Kidney (tissue), 14 donors: ENCODE results near the gene FYB1. TPM values are rescaled to one million over a fixed set of nuclear protein-coding genes. Genes with fewer than 3 reads are reported as not detected.

Experiments
- DNase-seq, 5 donors: peaks; one replicate each; pipeline ENCODE4 v3.0.0-alpha.2; 2013 to 2020
- FAIRE-seq: peaks from 2 replicates; lab custom pipeline; 2012; peaks lifted over from hg19 to GRCh38; lab: Jason Lieb, UNC
- H3K27ac ChIP-seq, 2 donors: one replicate each; pipeline ENCODE4 v1.7.0; 2013; ENCODE audit warnings: low read depth in 2 of 2, low read length in 2 of 2, inconsistent platforms in 1 of 2
- H3K27me3 ChIP-seq: one replicate; pipeline ENCODE4 v1.7.1; 2013; ENCODE audit warnings: low read length, inconsistent platforms; ENCODE audit not compliant: control insufficient read depth, insufficient read depth
- H3K36me3 ChIP-seq, 3 donors: one replicate each; pipeline versions ENCODE4 v1.7.0 to v1.7.1; 2013; ENCODE audit warnings: low read length in 3 of 3, control low read depth in 1 of 3, inconsistent platforms in 1 of 3; ENCODE audit not compliant: insufficient read depth in 3 of 3, control insufficient read depth in 2 of 3
- H3K4me1 ChIP-seq, 3 donors: one replicate each; pipeline versions ENCODE4 v1.7.0 to v1.7.1; 2013; ENCODE audit warnings: low read length in 3 of 3, inconsistent platforms in 1 of 3, low read depth in 1 of 3; ENCODE audit not compliant: control insufficient read depth in 2 of 3, insufficient read depth in 2 of 3
- H3K4me3 ChIP-seq, 3 donors: one replicate each; pipeline versions ENCODE4 v1.7.0 to v1.8.1; 2013; ENCODE audit warnings: low read length in 3 of 3, control low read depth in 1 of 3, inconsistent platforms in 1 of 3
- H3K9ac ChIP-seq, 3 donors: one replicate each; pipeline versions ENCODE4 v1.7.0 to v1.7.1; 2013; ENCODE audit warnings: low read length in 3 of 3, control low read depth in 1 of 3, inconsistent platforms in 1 of 3
- H3K9me3 ChIP-seq, 3 donors: one replicate each; pipeline versions ENCODE4 v1.7.0 to v1.7.1; 2013; ENCODE audit warnings: low read length in 3 of 3, control low read depth in 1 of 3, inconsistent platforms in 1 of 3; ENCODE audit not compliant: control insufficient read depth in 2 of 3, insufficient read depth in 1 of 3
- intact Hi-C: fragments of 100-400 bp; cut with DNase I; formaldehyde crosslinking; loops from one replicate; pipeline ENCODE4 v1.11.1; 2022
- polyA plus RNA-seq: library from polyadenylated mRNA; stranded (reverse); fragments of 350-450 nt; fragmentation: Illumina TruSeq; extraction: RNeasy Lipid Tissue Mini Kit (QIAGEN cat#74804); gene quantifications from one replicate; pipeline ENCODE4 v1.2.3, GENCODE V29; 2014; ENCODE audit warnings: low read depth, low replicate concordance; ENCODE audit not compliant: insufficient read depth
- total RNA-seq: library from RNA; stranded (reverse); fragmentation: NEBNext Ultra II Directional; extraction: Animal tissue kit (Norgen Biotek cat#: 25700); gene quantifications from one replicate; pipeline ENCODE4 v1.2.1, GENCODE V29; 2021
- TF ChIP-seq, protein P1 (sequence below): IDR thresholded peaks from 3 replicates; pipeline ENCODE4 v1.5.1; 2012; ENCODE audit warnings: mild to moderate bottlenecking, moderate library complexity, borderline replicate concordance; ENCODE audit not compliant: insufficient read depth; ENCODE audit errors: extremely low read depth
- donor health status: control.
- donor health status: control.
- donor health status: control.
- donor health status: control.
- donor health status: control.
- donor health status: DM: yes; HTN: yes; CAD: no.
- donor health status: Normal renal cell carcinoma (clear cell type).

FYB1 gene
- total and polyA plus RNA-seq, 2 donors from 2014 or later: 2.3 to 53.7 TPM

DNA sequence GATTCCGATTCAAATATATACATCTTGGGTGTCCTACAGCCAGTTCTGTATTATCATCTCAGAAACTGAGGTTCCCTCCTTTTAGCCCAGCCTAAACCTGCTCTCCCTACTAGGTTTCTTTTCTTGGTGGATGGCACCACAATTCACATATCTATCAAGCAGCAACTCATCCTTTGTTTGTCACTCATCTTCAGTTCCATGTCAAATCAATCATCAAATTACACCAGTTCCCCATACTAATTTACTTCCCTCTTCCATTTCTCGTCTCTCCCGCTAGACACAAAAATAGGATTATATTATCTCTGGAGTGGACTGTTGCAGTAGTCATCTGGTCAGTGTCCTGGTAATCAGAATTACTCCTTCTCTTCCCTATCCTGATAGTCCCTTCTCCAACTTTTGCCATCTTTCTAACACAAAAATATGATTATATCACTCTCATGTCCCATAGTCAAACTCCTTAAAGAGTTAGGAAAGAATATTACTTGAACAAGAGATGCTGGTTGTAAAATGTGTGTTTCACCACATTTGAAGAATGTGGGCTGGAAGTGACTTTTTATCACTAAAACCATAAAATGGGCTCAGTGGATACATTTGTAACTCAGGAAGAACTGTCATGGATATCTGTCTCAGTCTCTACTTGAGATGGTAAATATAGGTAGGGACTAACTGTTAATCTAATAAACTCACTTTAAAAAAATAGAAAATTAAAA lies 76.1 kb downstream of the FYB1 start:
- no peaks in the 10 kb centered on the region for H3K36me3 ChIP-seq
- DNase-seq: no peak
- H3K4me1 ChIP-seq: no peaks in the 10 kb centered on the region
- no peak for FAIRE-seq
- H3K27ac ChIP-seq: no peak overlapping the region
- H3K27me3 ChIP-seq: no peaks in the 10 kb centered on the region
- H3K9me3 ChIP-seq: no peaks in the 10 kb centered on the region
- H3K4me3 ChIP-seq: no peak overlapping the region
- intact Hi-C loops: no loop called here
- TF ChIP-seq, protein P1, sequence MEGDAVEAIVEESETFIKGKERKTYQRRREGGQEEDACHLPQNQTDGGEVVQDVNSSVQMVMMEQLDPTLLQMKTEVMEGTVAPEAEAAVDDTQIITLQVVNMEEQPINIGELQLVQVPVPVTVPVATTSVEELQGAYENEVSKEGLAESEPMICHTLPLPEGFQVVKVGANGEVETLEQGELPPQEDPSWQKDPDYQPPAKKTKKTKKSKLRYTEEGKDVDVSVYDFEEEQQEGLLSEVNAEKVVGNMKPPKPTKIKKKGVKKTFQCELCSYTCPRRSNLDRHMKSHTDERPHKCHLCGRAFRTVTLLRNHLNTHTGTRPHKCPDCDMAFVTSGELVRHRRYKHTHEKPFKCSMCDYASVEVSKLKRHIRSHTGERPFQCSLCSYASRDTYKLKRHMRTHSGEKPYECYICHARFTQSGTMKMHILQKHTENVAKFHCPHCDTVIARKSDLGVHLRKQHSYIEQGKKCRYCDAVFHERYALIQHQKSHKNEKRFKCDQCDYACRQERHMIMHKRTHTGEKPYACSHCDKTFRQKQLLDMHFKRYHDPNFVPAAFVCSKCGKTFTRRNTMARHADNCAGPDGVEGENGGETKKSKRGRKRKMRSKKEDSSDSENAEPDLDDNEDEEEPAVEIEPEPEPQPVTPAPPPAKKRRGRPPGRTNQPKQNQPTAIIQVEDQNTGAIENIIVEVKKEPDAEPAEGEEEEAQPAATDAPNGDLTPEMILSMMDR: no peak
- no peak overlapping the region for H3K9ac ChIP-seq

DNA sequence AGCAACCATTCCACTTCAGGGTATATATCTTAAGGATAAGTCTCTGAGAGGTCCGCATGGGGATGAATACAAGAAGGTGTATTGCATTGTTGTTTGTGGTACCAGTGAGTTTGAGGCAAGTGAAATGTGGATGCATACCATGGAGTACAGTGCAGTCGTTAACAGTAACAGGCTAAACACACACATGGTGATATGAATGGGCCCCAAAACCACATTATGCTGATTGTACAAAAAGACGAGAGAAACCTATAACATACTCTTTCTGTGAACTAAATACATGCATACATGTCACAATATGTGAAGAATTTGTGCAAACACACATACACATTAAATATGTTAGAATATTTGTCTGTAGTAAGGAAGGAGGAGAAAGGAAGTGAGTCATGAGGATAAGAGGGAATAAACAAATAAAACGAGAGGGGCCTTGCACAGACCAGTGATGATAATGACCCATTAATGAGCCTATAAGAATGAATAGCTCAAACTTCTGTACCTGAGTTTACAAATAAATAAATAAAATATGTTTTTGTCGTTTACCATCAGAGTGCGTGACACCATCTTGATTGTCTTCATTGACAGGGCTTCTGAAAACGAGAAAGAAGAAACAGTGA lies 78.7 kb downstream of the FYB1 start:
- TF ChIP-seq, protein P1: no peak
- no peak overlapping the region for H3K4me3 ChIP-seq
- H3K9me3 ChIP-seq: no peaks in the 10 kb centered on the region
- no peak overlapping the region for H3K27ac ChIP-seq
- DNase-seq: no peak
- no peaks in the 10 kb centered on the region for H3K27me3 ChIP-seq
- intact Hi-C loops: no loop called here
- no peak overlapping the region for H3K9ac ChIP-seq
- no peak for FAIRE-seq
- no peaks in the 10 kb centered on the region for H3K4me1 ChIP-seq
- no peaks in the 10 kb centered on the region for H3K36me3 ChIP-seq

DNA sequence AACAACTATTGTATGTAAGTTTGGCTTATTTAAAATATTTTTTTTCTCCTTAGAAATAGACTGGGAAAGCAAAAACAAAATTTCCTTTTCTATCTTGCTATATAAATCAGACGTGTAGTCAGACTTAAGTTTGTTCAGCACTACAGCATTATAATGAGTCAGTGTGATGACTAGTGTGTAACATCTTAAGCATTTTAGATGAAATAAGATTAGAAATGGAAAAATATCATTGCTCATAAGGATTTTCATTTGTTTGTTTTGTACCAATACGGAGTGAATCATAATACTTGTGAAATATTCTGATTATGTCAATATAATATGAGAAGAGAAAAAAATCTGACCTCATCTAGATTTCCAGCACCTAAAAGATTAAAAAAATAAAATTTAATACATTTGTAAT lies 80.5 kb downstream of the FYB1 start:
- no peak overlapping the region for H3K9ac ChIP-seq
- H3K27ac ChIP-seq: no peak overlapping the region
- H3K36me3 ChIP-seq: no peaks in the 10 kb centered on the region
- no peaks in the 10 kb centered on the region for H3K9me3 ChIP-seq
- no peak overlapping the region for H3K4me3 ChIP-seq
- intact Hi-C loops: no loop called here
- no peaks in the 10 kb centered on the region for H3K27me3 ChIP-seq
- TF ChIP-seq, protein P1: no peak
- DNase-seq (no peak), FAIRE-seq (peak; percentile 71)
- H3K4me1 ChIP-seq: no peaks in the 10 kb centered on the region
